B cell (primary cell): ENCODE measurements around the gene CTSD.

Source experiments
- CTCF ChIP-seq: fragments of 200-600 bp; IDR thresholded peaks from one replicate; pipeline ENCODE4 v1.8.0; 2022; ENCODE audit warnings: antibody characterized with exemption, mild to moderate bottlenecking
- EZH2 ChIP-seq: IDR thresholded peaks from 2 replicates; pipeline ENCODE4 v1.6.1; 2012; ENCODE audit warnings: borderline replicate concordance, low read depth, mild to moderate bottlenecking, moderate library complexity, low read length; ENCODE audit not compliant: insufficient read depth, poor library complexity, severe bottlenecking

- no peak for TF ChIP-seq CTCF
- TF ChIP-seq EZH2 = no peak
Observed at GRCh38 chr11:1741741-1742140, 22.0 kb downstream of the CTSD start.
